ENCODE data around the gene FPR3. TPM values are rescaled to one million over a fixed set of nuclear protein-coding genes. Genes with fewer than 3 reads are reported as not detected.

The FPR3 gene
- under 0.01 TPM in 1 of 2 replicates, not detected in the other for total RNA-seq

GRCh38 chr19:51794885-51795490 is at the start of gene FPR3:
Gene FPR3 (plus strand): TSS chr19:51795157. CDS start chr19:51823749, 28,592 bp downstream.

GRCh38 chr19:51751655-51752054 is 43.3 kb upstream of the FPR3 start, which contains the start of gene FPR1:
Gene FPR1 (minus strand): TSS chr19:51751878. CDS start chr19:51746994, 4,884 bp downstream.

GRCh38 chr19:51760697-51761356 is 34.1 kb upstream of the FPR3 start, which contains the start of gene FPR2:
Gene FPR2 (plus strand): TSS chr19:51761180. CDS start chr19:51768659, 7,479 bp downstream.

Other genes starting within 250 kb of the FPR3 start
- gene ZNF175, start 223.9 kb upstream of the FPR3 start, total RNA-seq, result 31.0 and 56.9 TPM in 2 replicates
- not detected in 2 replicates for gene SIGLEC5, start 164.8 kb upstream of the FPR3 start, total RNA-seq
- not detected in 2 replicates for gene SIGLEC14, start 148.3 kb upstream of the FPR3 start, total RNA-seq
- gene SPACA6, start 101.8 kb upstream of the FPR3 start, total RNA-seq, result 4.8 and 5.2 TPM in 2 replicates
- 28.2 and 243 TPM in 2 replicates for gene HAS1, start 71.2 kb upstream of the FPR3 start, total RNA-seq
- 0.56 and 0.96 TPM in 2 replicates for gene FPR1, start 43.3 kb upstream of the FPR3 start, total RNA-seq
- gene FPR2, start 34.0 kb upstream of the FPR3 start, total RNA-seq, result under 0.01 and 0.19 TPM in 2 replicates
- gene ZNF577, start 92.8 kb downstream of the FPR3 start, total RNA-seq, result 7.7 and 11.3 TPM in 2 replicates
- 6.5 and 7.3 TPM in 2 replicates for gene ZNF649, start 109.9 kb downstream of the FPR3 start, total RNA-seq
- 4.2 and 8.7 TPM in 2 replicates for gene ZNF613, start 132.3 kb downstream of the FPR3 start, total RNA-seq
- gene ZNF350, start 191.7 kb downstream of the FPR3 start, total RNA-seq, result 8.2 and 14.1 TPM in 2 replicates
- 11.5 and 20.0 TPM in 2 replicates for gene ZNF615, start 213.1 kb downstream of the FPR3 start, total RNA-seq
- gene ZNF614, start 233.2 kb downstream of the FPR3 start, total RNA-seq, result 10.7 and 12.7 TPM in 2 replicates

Data from regular cardiac myocyte (primary cell).